ENCODE measurements around the gene TPP1.

TPP1 gene

DNA sequence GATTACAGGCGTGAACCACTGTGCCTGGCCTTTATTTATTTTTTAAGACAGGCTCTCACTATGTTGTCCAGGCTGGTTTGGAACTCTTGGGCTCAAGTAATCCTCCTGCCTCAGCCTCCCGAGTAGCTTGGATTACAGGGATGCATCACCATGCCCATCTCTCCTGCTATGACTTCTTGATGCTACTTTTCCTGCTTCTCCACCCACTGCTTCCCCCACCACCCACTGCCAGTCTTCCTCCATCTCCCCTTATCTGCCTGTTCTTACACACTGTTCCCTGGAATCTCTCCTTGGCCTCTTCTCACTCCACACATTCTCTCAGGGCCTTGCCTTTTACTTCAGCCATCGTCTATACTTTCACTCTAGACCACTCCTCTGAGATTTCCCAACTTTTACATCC is 17.3 kb upstream of the TPP1 start (continued):
- TF ChIP-seq, protein P1, sequence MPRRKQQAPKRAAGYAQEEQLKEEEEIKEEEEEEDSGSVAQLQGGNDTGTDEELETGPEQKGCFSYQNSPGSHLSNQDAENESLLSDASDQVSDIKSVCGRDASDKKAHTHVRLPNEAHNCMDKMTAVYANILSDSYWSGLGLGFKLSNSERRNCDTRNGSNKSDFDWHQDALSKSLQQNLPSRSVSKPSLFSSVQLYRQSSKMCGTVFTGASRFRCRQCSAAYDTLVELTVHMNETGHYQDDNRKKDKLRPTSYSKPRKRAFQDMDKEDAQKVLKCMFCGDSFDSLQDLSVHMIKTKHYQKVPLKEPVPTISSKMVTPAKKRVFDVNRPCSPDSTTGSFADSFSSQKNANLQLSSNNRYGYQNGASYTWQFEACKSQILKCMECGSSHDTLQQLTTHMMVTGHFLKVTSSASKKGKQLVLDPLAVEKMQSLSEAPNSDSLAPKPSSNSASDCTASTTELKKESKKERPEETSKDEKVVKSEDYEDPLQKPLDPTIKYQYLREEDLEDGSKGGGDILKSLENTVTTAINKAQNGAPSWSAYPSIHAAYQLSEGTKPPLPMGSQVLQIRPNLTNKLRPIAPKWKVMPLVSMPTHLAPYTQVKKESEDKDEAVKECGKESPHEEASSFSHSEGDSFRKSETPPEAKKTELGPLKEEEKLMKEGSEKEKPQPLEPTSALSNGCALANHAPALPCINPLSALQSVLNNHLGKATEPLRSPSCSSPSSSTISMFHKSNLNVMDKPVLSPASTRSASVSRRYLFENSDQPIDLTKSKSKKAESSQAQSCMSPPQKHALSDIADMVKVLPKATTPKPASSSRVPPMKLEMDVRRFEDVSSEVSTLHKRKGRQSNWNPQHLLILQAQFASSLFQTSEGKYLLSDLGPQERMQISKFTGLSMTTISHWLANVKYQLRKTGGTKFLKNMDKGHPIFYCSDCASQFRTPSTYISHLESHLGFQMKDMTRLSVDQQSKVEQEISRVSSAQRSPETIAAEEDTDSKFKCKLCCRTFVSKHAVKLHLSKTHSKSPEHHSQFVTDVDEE (CRISPR knock-in tag; IDR thresholded peaks at IDR 0.05) = no peak
- TF ChIP-seq ZC3H10 (CRISPR knock-in tag; IDR thresholded peaks at IDR 0.05) (no peak), ESRRG (CRISPR knock-in tag; IDR thresholded peaks at IDR 0.05) (no peak), ARNTL (CRISPR knock-in tag; IDR thresholded peaks at IDR 0.05; ENCODE audit: borderline replicate concordance, low read depth) (no peak), BACH2 (CRISPR knock-in tag; IDR thresholded peaks at IDR 0.05; ENCODE audit: borderline replicate concordance) (no peak), ZFP30 (CRISPR knock-in tag; IDR thresholded peaks at IDR 0.05) (no peak), CSDC2 (CRISPR knock-in tag; IDR thresholded peaks at IDR 0.05) (no peak), PPARA (CRISPR knock-in tag; IDR thresholded peaks at IDR 0.05; ENCODE audit: borderline replicate concordance) (no peak), ZNF8 (CRISPR knock-in tag; IDR thresholded peaks at IDR 0.05) (no peak)

DNA sequence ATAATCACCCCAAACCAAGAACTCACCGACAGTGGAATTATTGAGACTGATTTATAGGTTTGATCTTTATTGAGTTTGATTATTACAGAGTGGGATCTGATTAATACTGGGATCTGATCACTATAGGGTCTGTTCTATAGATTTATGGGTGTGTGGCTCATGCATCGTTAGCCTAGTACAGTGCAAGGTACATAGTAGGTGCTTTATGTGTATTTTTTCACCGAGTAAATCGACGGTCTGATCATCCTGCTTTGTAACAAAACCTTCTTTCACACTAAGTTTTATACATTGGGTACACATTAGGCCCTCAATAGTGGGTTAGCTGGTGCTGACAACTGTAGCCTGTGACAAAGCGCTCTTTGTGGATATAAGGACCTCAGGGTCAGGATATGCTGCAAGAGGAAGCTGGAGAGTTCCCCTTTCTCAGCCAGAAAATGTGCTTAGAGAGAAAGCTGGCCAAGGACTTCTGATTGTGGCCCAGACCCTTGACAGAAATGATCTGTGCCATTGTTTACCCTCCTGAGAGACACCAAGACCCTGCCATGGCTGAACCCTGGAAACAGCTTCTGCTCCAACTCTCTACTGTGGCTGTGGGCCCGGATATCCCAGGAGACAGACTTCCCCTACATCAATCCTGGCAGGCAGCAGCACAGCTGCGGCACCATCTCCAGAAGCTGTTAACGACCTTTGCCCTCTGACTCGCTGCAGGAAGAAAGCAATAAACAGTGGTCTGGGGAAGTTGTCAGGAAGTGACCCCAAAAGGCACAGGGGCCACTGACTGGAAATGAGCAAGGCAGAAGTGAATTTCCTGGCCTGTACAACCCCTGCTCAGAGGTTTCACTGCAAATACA is 16.1 kb upstream of the TPP1 start:
- peak; percentile 39; the same call in 2 of the 3 replicates for ATAC-seq

DNA sequence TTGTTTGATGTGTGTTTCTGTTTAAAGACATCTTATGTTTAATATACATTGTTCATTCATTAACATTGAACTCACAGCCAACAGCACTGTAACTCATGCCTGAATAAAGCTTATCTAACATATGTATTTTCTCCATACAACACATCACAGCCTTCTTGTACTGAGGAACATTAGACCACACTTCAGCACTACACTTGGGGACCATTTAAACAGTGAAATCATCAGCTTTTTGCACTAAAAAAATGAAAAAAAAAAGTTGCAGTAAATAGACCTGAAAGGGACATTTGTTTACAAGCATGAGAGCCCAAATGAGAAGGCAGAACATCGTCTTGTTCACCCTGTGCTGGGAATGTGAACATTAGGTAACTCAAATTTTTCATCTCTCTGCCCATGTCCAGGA is 15.3 kb upstream of the TPP1 start:
- no peak for ATAC-seq
- TF ChIP-seq ESRRG (CRISPR knock-in tag; IDR thresholded peaks at IDR 0.05) (no peak), BACH2 (CRISPR knock-in tag; IDR thresholded peaks at IDR 0.05; ENCODE audit: borderline replicate concordance) (no peak), PPARA (CRISPR knock-in tag; IDR thresholded peaks at IDR 0.05; ENCODE audit: borderline replicate concordance) (no peak), ISL1 (CRISPR knock-in tag; IDR thresholded peaks at IDR 0.05) (no peak), TCF4 (CRISPR knock-in tag; IDR thresholded peaks at IDR 0.05; ENCODE audit: borderline replicate concordance) (no peak)
- TF ChIP-seq, protein P2, sequence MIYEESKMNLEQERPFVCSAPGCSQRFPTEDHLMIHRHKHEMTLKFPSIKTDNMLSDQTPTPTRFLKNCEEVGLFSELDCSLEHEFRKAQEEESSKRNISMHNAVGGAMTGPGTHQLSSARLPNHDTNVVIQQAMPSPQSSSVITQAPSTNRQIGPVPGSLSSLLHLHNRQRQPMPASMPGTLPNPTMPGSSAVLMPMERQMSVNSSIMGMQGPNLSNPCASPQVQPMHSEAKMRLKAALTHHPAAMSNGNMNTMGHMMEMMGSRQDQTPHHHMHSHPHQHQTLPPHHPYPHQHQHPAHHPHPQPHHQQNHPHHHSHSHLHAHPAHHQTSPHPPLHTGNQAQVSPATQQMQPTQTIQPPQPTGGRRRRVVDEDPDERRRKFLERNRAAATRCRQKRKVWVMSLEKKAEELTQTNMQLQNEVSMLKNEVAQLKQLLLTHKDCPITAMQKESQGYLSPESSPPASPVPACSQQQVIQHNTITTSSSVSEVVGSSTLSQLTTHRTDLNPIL (CRISPR knock-in tag; IDR thresholded peaks at IDR 0.05; ENCODE audit: low read depth) = no peak

More for the DNA sequence above, 16.1 kb upstream of the TPP1 start:
- TF ChIP-seq ZNF8 (CRISPR knock-in tag; IDR thresholded peaks at IDR 0.05) (no peak), ESRRG (CRISPR knock-in tag; IDR thresholded peaks at IDR 0.05) (no peak), ZNF70 (CRISPR knock-in tag; IDR thresholded peaks at IDR 0.05) (no peak)
- TF ChIP-seq, protein P3, sequence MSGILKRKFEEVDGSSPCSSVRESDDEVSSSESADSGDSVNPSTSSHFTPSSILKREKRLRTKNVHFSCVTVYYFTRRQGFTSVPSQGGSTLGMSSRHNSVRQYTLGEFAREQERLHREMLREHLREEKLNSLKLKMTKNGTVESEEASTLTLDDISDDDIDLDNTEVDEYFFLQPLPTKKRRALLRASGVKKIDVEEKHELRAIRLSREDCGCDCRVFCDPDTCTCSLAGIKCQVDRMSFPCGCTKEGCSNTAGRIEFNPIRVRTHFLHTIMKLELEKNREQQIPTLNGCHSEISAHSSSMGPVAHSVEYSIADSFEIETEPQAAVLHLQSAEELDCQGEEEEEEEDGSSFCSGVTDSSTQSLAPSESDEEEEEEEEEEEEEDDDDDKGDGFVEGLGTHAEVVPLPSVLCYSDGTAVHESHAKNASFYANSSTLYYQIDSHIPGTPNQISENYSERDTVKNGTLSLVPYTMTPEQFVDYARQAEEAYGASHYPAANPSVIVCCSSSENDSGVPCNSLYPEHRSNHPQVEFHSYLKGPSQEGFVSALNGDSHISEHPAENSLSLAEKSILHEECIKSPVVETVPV (CRISPR knock-in tag; IDR thresholded peaks at IDR 0.05) = no peak

DNA sequence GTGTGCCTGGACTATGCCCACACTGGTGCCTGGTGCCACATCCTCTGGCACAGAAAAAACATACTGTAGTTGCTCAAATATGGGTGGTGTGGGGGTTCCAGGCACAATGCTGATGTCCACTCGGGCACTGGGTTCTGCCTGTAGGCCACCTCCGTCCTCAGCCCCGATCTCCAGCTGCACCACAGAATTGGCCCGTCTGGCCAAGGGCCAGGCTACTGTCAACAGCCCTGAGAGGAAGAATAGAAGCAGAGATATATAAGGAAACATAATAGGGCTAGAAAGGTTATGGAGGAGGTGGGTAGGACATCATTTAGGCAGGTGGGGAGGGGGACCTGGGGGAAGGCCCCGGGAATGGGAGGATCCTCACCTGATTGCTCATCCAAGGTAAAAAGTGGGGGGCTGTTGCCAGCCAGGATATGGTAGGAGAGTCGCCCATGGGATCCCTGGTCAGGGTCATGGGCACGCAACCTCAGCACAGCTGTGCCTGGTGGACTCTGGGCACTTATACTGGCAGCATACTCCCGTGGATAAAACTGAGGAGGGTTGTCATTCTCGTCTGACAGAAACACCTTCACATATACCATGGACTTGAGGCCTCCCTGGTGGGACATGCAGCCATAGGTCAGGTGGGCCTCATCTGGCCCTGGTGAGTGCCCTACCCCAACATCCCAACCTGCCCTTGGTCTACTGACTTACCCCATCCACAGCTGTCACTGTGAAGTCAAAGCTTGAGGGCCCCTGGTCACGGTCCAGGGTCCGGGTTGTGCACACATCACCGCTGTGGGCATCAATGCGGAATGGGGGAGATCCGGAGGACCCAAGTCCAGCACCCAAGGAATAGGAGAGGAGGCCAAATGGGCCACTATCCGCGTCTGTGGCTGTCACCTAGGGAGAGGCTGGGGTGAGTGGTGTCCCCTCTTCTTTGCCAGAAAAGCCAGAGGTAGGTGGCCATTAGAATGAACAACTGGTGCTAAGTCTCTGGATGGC is 14.5 kb upstream of the TPP1 start:
- no peak for ATAC-seq
- TF ChIP-seq GLIS3 (CRISPR knock-in tag; IDR thresholded peaks at IDR 0.05) (no peak), ZC3H10 (CRISPR knock-in tag; IDR thresholded peaks at IDR 0.05) (no peak)
- TF ChIP-seq, protein P1 (CRISPR knock-in tag; IDR thresholded peaks at IDR 0.05) = no peak
